Measurements from ENCODE around the gene NDFIP1.

Gene NDFIP1

GRCh38 chr5:142189813-142190212 is 81.2 kb downstream of the NDFIP1 start:
- DNase-seq (ENCODE audit: low read depth): no peak

GRCh38 chr5:142191776-142192175 is 83.2 kb downstream of the NDFIP1 start:
- DNase-seq (ENCODE audit: low read depth): no peak

DNA sequence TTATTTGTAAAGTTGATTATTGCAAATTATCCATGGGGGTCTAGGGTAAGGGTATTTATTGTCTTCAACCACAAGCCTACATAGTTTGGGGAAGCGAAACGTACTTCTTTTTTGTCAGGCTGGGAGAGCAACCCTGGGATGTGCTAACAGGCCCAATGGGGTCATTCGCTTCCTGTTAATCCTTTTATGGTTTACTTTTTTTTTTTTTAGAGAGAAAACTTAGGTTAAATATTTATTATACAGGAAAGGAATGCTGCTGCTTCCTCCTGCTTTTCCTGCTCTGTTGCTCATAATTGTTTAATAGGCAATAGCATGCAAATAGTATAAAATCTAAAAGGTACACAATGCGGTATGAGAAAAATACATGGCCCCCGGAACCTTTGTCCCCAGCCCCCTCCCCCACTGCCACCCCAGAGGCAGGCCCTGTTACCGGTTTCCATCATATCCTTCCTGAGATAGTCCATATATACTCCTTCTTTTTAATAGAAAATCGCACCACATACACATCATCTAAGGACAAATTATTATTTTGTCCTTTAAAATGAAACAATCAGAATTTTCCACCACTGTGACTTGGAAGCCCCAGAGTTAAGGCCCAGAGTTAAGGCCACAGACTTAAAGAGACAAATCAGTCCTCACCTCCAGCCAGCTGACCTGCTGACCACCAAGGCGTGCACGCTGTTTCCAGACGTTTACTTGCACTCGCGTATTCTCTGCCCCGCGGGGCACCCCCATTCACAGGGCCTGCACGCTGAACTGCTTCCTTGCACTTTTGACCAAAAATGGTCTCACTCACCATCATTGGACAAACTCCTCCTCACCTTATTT is 83.9 kb downstream of the NDFIP1 start:
- no peak for DNase-seq (ENCODE audit: low read depth)

GRCh38 chr5:142193114-142193428 is 84.5 kb downstream of the NDFIP1 start:
- DNase-seq (ENCODE audit: low read depth): no peak

DNA sequence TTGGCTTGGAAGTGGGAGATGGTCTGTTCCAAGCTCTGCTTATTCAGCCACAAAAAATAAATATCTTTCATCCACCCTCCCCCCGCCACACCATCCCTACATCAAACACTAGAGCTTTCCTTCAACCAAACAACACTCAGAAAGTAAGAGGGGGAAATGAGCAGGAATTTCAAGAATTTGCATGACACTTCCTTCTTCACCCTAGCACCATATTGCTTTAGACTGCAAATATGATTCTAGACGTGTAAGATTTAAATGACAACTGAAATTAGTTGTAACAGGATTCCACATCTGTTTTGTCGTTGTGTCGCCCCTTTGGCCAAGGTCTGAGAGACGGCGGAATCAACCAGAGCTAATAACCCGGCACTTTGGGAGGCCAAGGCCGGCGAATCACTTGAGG is 88.5 kb downstream of the NDFIP1 start:
- no peak for DNase-seq (ENCODE audit: low read depth)

DNA sequence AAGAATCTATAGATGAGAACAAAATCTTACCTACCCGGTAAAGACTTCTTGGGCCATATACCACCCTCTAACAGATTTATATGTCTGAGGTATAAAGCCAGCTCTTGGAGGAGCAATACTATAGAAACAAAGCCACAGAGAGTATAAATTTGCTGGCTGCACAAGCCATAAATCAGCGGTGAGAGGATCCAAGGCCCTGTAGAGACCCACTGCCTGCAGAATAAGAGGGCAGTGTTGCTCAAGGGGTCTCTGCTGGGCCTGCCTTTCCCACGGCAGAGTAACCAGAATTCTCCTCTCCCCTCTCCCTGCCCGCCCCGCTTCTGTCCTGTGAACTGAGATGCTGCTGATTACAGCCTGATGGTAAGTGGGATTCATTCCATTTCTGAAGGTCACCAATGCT is 89.2 kb downstream of the NDFIP1 start:
- DNase-seq (ENCODE audit: low read depth): no peak

- DNase-seq (ENCODE audit: low read depth): no peak
These were observed 90.8 kb downstream of the NDFIP1 start for GRCh38 chr5:142199388-142199787.

DNA sequence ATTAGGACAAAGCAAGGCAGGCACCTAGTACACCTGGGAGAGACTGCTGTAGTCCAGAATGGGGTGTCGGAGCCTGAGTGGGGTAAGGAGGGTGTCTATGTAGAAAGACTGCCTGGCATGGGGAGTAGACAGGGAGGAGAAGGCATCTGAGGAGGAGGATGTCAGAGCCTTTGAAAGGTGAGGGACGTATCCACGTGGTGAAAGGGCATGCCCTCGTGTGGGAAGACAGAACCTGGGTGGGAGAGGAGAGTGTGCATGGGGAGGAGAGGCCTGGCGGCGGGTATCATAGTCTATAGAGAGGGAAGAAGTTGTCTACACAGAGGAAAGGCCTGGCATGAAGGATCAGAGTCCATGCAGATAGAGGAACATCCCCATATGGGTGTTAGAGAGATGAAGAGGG is 91.8 kb downstream of the NDFIP1 start:
- DNase-seq (ENCODE audit: low read depth): no peak

GRCh38 chr5:142201471-142201887 is 92.9 kb downstream of the NDFIP1 start:
- DNase-seq (ENCODE audit: low read depth): peak; percentile 95

- DNase-seq (ENCODE audit: low read depth): peak; percentile 81
These were observed 93.7 kb downstream of the NDFIP1 start for GRCh38 chr5:142202282-142202681.
